Epithelial cell of esophagus (primary cell): ENCODE results near the gene NANOGP8.
A peak's percentile ranks its signal among the peaks of the same experiment; 100 is the strongest.

Experiments used
- DNase-seq: peaks from one replicate; pipeline ENCODE4 v3.0.0; 2010; ENCODE audit warnings: low read depth
- H3K4me3 ChIP-seq: 2 replicates; pipeline ENCODE4 v1.5.1; 2011; ENCODE audit warnings: mild to moderate bottlenecking, low read length, control low read depth
- CTCF ChIP-seq: IDR thresholded peaks from 2 replicates; pipeline ENCODE4 v1.5.1; 2011; ENCODE audit warnings: low read depth, mild to moderate bottlenecking, low read length, control low read depth, inconsistent platforms; ENCODE audit not compliant: insufficient read depth; ENCODE audit errors: missing control alignments

The NANOGP8 gene

GRCh38 chr15:35067496-35068347 is 17.4 kb downstream of the NANOGP8 start:
- no peak for TF ChIP-seq CTCF
- no peak overlapping the region for H3K4me3 ChIP-seq
- DNase-seq, result no peak

GRCh38 chr15:35066094-35066493 is 19.0 kb downstream of the NANOGP8 start:
- DNase-seq, result no peak
- TF ChIP-seq CTCF, result no peak
- no peak overlapping the region for H3K4me3 ChIP-seq

- DNase-seq, result no peak
- no peak for TF ChIP-seq CTCF
- H3K4me3 ChIP-seq, result no peak overlapping the region
Measured at GRCh38 chr15:35064576-35065190, 20.4 kb downstream of the NANOGP8 start.

GRCh38 chr15:35062738-35063099 is 22.4 kb downstream of the NANOGP8 start:
- H3K4me3 ChIP-seq, result no peak overlapping the region
- TF ChIP-seq CTCF, result no peak
- DNase-seq, result peak; percentile 45

- no peak for TF ChIP-seq CTCF
- DNase-seq, result no peak
- H3K4me3 ChIP-seq, result no peak overlapping the region
Measured at GRCh38 chr15:35061825-35062737, 23.0 kb downstream of the NANOGP8 start.

GRCh38 chr15:35061161-35061824 is 23.8 kb downstream of the NANOGP8 start:
- TF ChIP-seq CTCF, result no peak
- peak; percentile 79 for DNase-seq
- H3K4me3 ChIP-seq, result no peak overlapping the region
